ENCODE measurements around the gene CDK9. TPM values are rescaled to one million over a fixed set of nuclear protein-coding genes. Genes with fewer than 3 reads are reported as not detected.

The CDK9 gene
- total RNA-seq, 1 donor from 2014 or later: 120 TPM

GRCh38 chr9:127796225-127796813 lies 10.5 kb downstream of the CDK9 start:
- no peak for TF ChIP-seq CTCF (IDR thresholded peaks at IDR 0.05; ENCODE audit: unreplicated experiment)
- no peak overlapping the region for H3K4me3 Mint-ChIP-seq
- no peak for DNase-seq (ENCODE audit: low spot score in 2 of 2, unreplicated experiment in 2 of 2)
- no peaks in the 10 kb centered on the region for H3K9me3 Mint-ChIP-seq
- peaks cover 5% of the 10 kb centered on the region for H3K36me3 Mint-ChIP-seq
- peaks cover 1% of the 10 kb centered on the region for H3K4me1 Mint-ChIP-seq
- H3K27ac Mint-ChIP-seq: no peak overlapping the region
- no peaks in the 10 kb centered on the region for H3K27me3 Mint-ChIP-seq (ENCODE audit: low read depth)

GRCh38 chr9:127796852-127797370 lies 11.1 kb downstream of the CDK9 start:
- Mint-ChIP-seq H3K27me3 (ENCODE audit: low read depth) (no peaks in the 10 kb centered on the region), H3K4me1 (peaks cover 4% of the 10 kb centered on the region), H3K36me3 (peaks cover 5% of the 10 kb centered on the region), H3K27ac (no peak overlapping the region), H3K4me3 (no peak overlapping the region), H3K9me3 (no peaks in the 10 kb centered on the region)
- DNase-seq (ENCODE audit: low spot score in 2 of 2, unreplicated experiment in 2 of 2): no peak
- no peak for TF ChIP-seq CTCF (IDR thresholded peaks at IDR 0.05; ENCODE audit: unreplicated experiment)

- peaks cover 14% of the 10 kb centered on the region for H3K4me1 Mint-ChIP-seq
- H3K27me3 Mint-ChIP-seq (ENCODE audit: low read depth): no peaks in the 10 kb centered on the region
- peaks cover 3% of the 10 kb centered on the region for H3K36me3 Mint-ChIP-seq
- DNase-seq (ENCODE audit: low spot score in 2 of 2, unreplicated experiment in 2 of 2): no peak
- no peaks in the 10 kb centered on the region for H3K9me3 Mint-ChIP-seq
- no peak for TF ChIP-seq CTCF (IDR thresholded peaks at IDR 0.05; ENCODE audit: unreplicated experiment)
- H3K4me3 Mint-ChIP-seq: peak overlapping the region; percentile 75
- H3K27ac Mint-ChIP-seq: peak overlapping the region; percentile 92
Measured at GRCh38 chr9:127801955-127802575, 16.2 kb downstream of the CDK9 start.

- Mint-ChIP-seq H3K27me3 (ENCODE audit: low read depth) (no peaks in the 10 kb centered on the region), H3K4me3 (peak within 1 kb of the TSS; percentile 87), H3K36me3 (peaks cover 8% of the 10 kb centered on the region), H3K9me3 (no peaks in the 10 kb centered on the region), H3K4me1 (peaks cover 14% of the 10 kb centered on the region), H3K27ac (peak within 1 kb of the TSS; percentile 93)
- no peak for TF ChIP-seq CTCF (IDR thresholded peaks at IDR 0.05; ENCODE audit: unreplicated experiment)
- peak; percentile 68 to 79 for DNase-seq (ENCODE audit: low spot score in 2 of 2, unreplicated experiment in 2 of 2)
Measured at GRCh38 chr9:127802576-127803443, 17.0 kb downstream of the CDK9 start, which contains the start of gene FPGS. Gene FPGS (plus strand): TSS chr9:127802882. CDS start chr9:127802925, 43 bp downstream.

GRCh38 chr9:127803507-127804352 lies 17.9 kb downstream of the CDK9 start:
- DNase-seq (ENCODE audit: low spot score in 2 of 2, unreplicated experiment in 2 of 2): no peak
- peak overlapping the region; percentile 93 for H3K27ac Mint-ChIP-seq
- TF ChIP-seq CTCF (IDR thresholded peaks at IDR 0.05; ENCODE audit: unreplicated experiment): no peak
- H3K36me3 Mint-ChIP-seq: peaks cover 8% of the 10 kb centered on the region
- H3K4me3 Mint-ChIP-seq: peak overlapping the region; percentile 87
- H3K27me3 Mint-ChIP-seq (ENCODE audit: low read depth): no peaks in the 10 kb centered on the region
- no peaks in the 10 kb centered on the region for H3K9me3 Mint-ChIP-seq
- H3K4me1 Mint-ChIP-seq: peaks cover 14% of the 10 kb centered on the region

Data from mesothelial cell of epicardium (in vitro differentiated cells).